Caco-2 (cell line): Measurements from ENCODE around the gene MTFP1. TPM values are rescaled to one million over a fixed set of nuclear protein-coding genes. Genes with fewer than 3 reads are reported as not detected.

ENCODE experiments used
- BruUV-seq: library from RNA; stranded (reverse); fragments of 400-500 nt; replicated peaks from 2 replicates; lab custom pipeline; 2021; lab: Mats Ljungman, UMichigan
- CTCF ChIA-PET: fragments of 300-600 bp; sonication (Branson Sonifier 250); formaldehyde crosslinking; loops from one replicate; lab custom pipeline; 2022; ENCODE audit warnings: antibody characterized with exemption; lab: Charles Lee
- POLR2A ChIA-PET: fragments of 300-600 bp; sonication (Branson Sonifier 250); formaldehyde crosslinking; loops from one replicate; lab custom pipeline; 2022; ENCODE audit warnings: antibody characterized with exemption; lab: Charles Lee
- DNase-seq, 2 experiments: peaks; one replicate each; pipeline versions ENCODE4 v3.0.0 to v3.0.0-alpha.2; 2020 to 2022
- H3K27me3 ChIP-seq: replicated peaks from 2 replicates; pipeline ENCODE4 v1.6.0; 2011; ENCODE audit warnings: low read length; ENCODE audit not compliant: control insufficient read depth, insufficient read depth
- H3K36me3 ChIP-seq: 2 replicates; pipeline ENCODE4 v1.5.1; 2011; ENCODE audit warnings: low read length; ENCODE audit not compliant: control insufficient read depth, insufficient read depth
- H3K4me1 ChIP-seq: fragments of 250-450 bp; sonication (Bioruptor Pico); 2 replicates; pipeline ENCODE4 v1.5.1; 2020; ENCODE audit warnings: mild to moderate bottlenecking
- H3K4me3 ChIP-seq: 2 replicates; pipeline ENCODE4 v1.5.1; 2011; ENCODE audit warnings: low read depth, mild to moderate bottlenecking, control low read depth, low read length
- H3K9me3 ChIP-seq: fragments of 250-450 bp; sonication (Bioruptor Pico); 2 replicates; pipeline ENCODE4 v1.5.1; 2020; ENCODE audit warnings: mild to moderate bottlenecking, moderate library complexity
- H3K27ac Mint-ChIP-seq: one replicate; pipeline ENCODE4 v1.8.0; 2022; ENCODE audit warnings: mixed read lengths; ENCODE audit not compliant: unreplicated experiment
- H3K27me3 Mint-ChIP-seq: one replicate; pipeline ENCODE4 v1.8.0; 2022; ENCODE audit warnings: mixed read lengths; ENCODE audit not compliant: insufficient read depth, unreplicated experiment
- H3K36me3 Mint-ChIP-seq: one replicate; pipeline ENCODE4 v1.8.0; 2022; ENCODE audit warnings: mild to moderate bottlenecking, mixed read lengths; ENCODE audit not compliant: insufficient read depth, unreplicated experiment
- H3K4me1 Mint-ChIP-seq: one replicate; pipeline ENCODE4 v1.8.0; 2022; ENCODE audit warnings: low read depth, mixed read lengths; ENCODE audit not compliant: unreplicated experiment
- H3K4me3 Mint-ChIP-seq: one replicate; pipeline ENCODE4 v1.8.0; 2022; ENCODE audit warnings: mild to moderate bottlenecking, moderate library complexity, mixed read lengths; ENCODE audit not compliant: unreplicated experiment
- H3K9me3 Mint-ChIP-seq: one replicate; pipeline ENCODE4 v1.8.0; 2022; ENCODE audit warnings: mixed read lengths; ENCODE audit not compliant: unreplicated experiment
- intact Hi-C: fragments of 100-400 bp; cut with micrococcal nuclease; formaldehyde crosslinking; loops from one replicate; pipeline ENCODE4 v1.10.0; 2022; ENCODE audit not compliant: unreplicated experiment
- total RNA-seq: library from RNA; stranded (reverse); gene quantifications from 2 replicates; pipeline ENCODE4 v1.2.3, GENCODE V29; 2022
- TF ChIP-seq, protein P1 (sequence below), 2 experiments: fragments of 200-600 bp in 1 of 2; IDR thresholded peaks; 1 replicate in 1 of 2; 2 replicates in 1 of 2; pipeline versions ENCODE4 v1.5.1 to v1.8.0; 2011 to 2022; ENCODE audit warnings: antibody characterized with exemption in 1 of 2, control low read depth in 1 of 2, inconsistent platforms in 1 of 2, low read depth in 1 of 2, low read length in 1 of 2, mild to moderate bottlenecking in 1 of 2, moderate library complexity in 1 of 2; ENCODE audit not compliant: insufficient read depth in 1 of 2, severe bottlenecking in 1 of 2, unreplicated experiment in 1 of 2

Gene MTFP1
- total RNA-seq, 1 experiment from 2014 or later = 20.6 TPM

DNA sequence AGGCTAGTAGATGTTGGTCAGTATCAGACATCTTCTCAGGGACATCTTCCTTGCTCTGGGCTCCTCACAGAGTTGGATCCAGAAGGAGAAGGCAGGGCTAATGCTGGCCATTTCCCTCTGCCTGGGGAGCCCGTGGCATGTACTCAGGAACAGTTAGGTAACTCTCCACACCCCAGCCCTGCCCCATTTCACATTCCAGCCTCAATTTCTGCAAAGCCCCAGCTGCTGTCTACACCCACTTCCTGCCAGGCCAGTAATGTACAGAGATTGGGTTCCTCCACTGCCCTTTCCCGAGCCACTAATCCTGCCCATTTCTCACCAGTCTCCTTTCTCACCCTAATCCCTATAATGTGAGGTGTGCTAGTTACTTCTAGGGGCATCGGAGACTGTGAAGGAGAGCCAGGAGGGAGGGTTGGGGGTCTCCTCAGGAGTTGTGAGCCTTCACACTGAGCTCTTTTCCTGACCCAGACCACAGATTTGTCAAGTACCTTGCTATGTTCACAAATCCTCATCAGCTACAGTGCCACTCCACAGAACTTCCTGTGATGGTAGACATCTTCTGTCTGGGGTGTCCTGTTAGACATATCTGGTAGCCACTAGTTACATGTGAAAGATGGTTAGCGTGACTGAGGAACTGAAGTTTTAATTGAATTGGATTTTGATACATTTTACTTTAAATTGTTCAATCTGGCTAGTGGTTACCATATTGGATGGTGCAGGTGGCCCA, 47.6 kb downstream of the MTFP1 start:
- Histone ChIP-seq H3K9me3 (no peaks in the 10 kb centered on the region), H3K36me3 (no peaks in the 10 kb centered on the region), H3K4me1 (no peaks in the 10 kb centered on the region), H3K4me3 (no peak overlapping the region), H3K27me3 (no peaks in the 10 kb centered on the region)
- Mint-ChIP-seq H3K9me3 (no peaks in the 10 kb centered on the region), H3K4me1 (no peaks in the 10 kb centered on the region), H3K4me3 (no peak overlapping the region), H3K27me3 (peaks cover 10% of the 10 kb centered on the region), H3K36me3 (no peaks in the 10 kb centered on the region), H3K27ac (no peak overlapping the region)
- BruUV-seq = no TSS peak
- no peak for DNase-seq
- CTCF ChIA-PET = interaction anchor here (0.7 kb wide), 1 partner anchor 41 kb away, joined by 3 read pairs; no protein-coding TSS in a partner anchor
- POLR2A ChIA-PET = no interaction called here
- TF ChIP-seq, protein P1, sequence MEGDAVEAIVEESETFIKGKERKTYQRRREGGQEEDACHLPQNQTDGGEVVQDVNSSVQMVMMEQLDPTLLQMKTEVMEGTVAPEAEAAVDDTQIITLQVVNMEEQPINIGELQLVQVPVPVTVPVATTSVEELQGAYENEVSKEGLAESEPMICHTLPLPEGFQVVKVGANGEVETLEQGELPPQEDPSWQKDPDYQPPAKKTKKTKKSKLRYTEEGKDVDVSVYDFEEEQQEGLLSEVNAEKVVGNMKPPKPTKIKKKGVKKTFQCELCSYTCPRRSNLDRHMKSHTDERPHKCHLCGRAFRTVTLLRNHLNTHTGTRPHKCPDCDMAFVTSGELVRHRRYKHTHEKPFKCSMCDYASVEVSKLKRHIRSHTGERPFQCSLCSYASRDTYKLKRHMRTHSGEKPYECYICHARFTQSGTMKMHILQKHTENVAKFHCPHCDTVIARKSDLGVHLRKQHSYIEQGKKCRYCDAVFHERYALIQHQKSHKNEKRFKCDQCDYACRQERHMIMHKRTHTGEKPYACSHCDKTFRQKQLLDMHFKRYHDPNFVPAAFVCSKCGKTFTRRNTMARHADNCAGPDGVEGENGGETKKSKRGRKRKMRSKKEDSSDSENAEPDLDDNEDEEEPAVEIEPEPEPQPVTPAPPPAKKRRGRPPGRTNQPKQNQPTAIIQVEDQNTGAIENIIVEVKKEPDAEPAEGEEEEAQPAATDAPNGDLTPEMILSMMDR (IDR thresholded peaks at IDR 0.05; ENCODE audit: insufficient read depth in 1 of 2, low read depth in 1 of 2, low read length in 1 of 2, severe bottlenecking in 1 of 2, unreplicated experiment in 1 of 2) = no peak
- intact Hi-C loops = no loop called here

DNA sequence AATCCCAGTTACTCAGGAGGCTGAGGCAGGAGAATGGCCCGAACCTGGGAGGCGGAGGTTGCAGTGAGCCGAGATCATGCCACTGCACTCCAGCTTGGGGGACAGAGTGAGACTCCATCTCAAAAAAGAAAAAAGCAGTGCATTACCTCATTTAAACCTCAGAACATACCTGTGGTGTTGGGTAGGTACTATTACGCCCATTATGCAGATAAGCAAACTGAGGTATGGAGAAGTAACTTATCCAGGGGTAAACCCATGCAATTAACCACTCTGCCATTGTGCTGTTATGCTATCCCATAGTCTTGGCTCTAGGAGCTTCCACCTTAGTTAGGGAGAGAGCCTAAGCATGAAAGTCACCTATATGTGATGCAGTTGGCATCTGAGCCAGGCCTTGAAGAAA, 48.6 kb downstream of the MTFP1 start:
- Histone ChIP-seq H3K9me3 (no peaks in the 10 kb centered on the region), H3K36me3 (no peaks in the 10 kb centered on the region), H3K27me3 (no peaks in the 10 kb centered on the region), H3K4me3 (no peak overlapping the region), H3K4me1 (no peaks in the 10 kb centered on the region)
- ChIA-PET POLR2A (no interaction called here), CTCF (interaction anchor here (1.8 kb wide), 1 partner anchor 16 kb away, joined by 5 read pairs; no protein-coding TSS in a partner anchor)
- Mint-ChIP-seq H3K27ac (no peak overlapping the region), H3K9me3 (no peaks in the 10 kb centered on the region), H3K36me3 (no peaks in the 10 kb centered on the region), H3K27me3 (peaks cover 10% of the 10 kb centered on the region), H3K4me3 (no peak overlapping the region), H3K4me1 (no peaks in the 10 kb centered on the region)
- intact Hi-C loops = no loop called here
- TF ChIP-seq, protein P1 (IDR thresholded peaks at IDR 0.05; ENCODE audit: insufficient read depth in 1 of 2, low read depth in 1 of 2, low read length in 1 of 2, severe bottlenecking in 1 of 2, unreplicated experiment in 1 of 2) = no peak
- DNase-seq = no peak
- no TSS peak for BruUV-seq

DNA sequence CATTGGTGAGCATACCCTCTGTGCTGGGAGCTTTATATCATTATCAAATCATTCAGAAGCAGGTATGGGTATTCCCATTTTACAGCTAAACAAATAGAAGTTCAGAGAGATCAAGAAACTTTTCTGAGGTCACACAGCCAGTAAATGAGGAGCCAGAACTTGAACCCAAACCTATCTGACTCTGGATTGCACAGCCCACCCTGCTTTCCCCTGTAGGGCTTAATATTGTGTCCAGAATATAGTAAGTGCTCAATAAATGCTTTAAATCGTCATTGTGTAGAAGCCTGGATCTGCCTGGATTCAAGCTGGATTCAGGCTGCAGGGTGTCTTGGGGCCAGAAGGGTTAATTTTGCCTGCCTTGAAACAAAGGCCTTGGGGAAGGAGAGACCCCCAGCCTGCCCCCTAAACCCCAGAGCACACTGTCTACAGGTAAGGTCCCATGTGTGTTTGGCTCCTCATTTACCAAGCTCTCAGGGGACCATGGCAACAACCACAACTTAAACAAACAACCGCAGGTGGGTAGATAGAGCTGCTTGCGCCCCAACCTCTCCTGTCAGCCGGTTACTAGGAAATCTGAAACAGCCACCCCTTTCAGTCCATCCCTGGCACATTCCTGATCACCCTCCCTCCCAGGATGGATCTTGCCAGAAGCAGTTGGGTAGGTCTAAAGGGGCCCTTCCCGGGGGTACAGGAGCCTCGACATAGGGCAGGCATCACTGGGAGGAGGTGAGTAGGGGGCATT, 49.3 kb downstream of the MTFP1 start:
- H3K27ac Mint-ChIP-seq = no peak overlapping the region
- intact Hi-C loops = no loop called here
- BruUV-seq = no TSS peak
- no peak overlapping the region for H3K4me3 Mint-ChIP-seq
- H3K4me1 Mint-ChIP-seq = no peaks in the 10 kb centered on the region
- Histone ChIP-seq H3K36me3 (no peaks in the 10 kb centered on the region), H3K27me3 (no peaks in the 10 kb centered on the region), H3K9me3 (no peaks in the 10 kb centered on the region), H3K4me1 (no peaks in the 10 kb centered on the region), H3K4me3 (no peak overlapping the region)
- peaks cover 8% of the 10 kb centered on the region for H3K27me3 Mint-ChIP-seq
- H3K36me3 Mint-ChIP-seq = no peaks in the 10 kb centered on the region
- TF ChIP-seq, protein P1 (IDR thresholded peaks at IDR 0.05; ENCODE audit: insufficient read depth in 1 of 2, low read depth in 1 of 2, low read length in 1 of 2, severe bottlenecking in 1 of 2, unreplicated experiment in 1 of 2) = no peak
- ChIA-PET CTCF (interaction anchor here (1.8 kb wide), 1 partner anchor 16 kb away, joined by 5 read pairs; no protein-coding TSS in a partner anchor), POLR2A (no interaction called here)
- DNase-seq = peak in 1 of 2 experiments; percentile 10
- H3K9me3 Mint-ChIP-seq = no peaks in the 10 kb centered on the region
